Lower lobe of right lung (tissue), 2 donors: ENCODE data around the gene ARHGAP25. TPM values are rescaled to one million over a fixed set of nuclear protein-coding genes. Genes with fewer than 3 reads are reported as not detected.
A peak's percentile ranks its signal among the peaks of the same experiment; 100 is the strongest.

Experiments
- ATAC-seq, 2 donors: fragments of 200-7000 bp; cut with Tn5 transposase; one replicate each; pipeline ENCODE4 v1.9.1; 2020 to 2022; ENCODE audit warnings: mild to moderate bottlenecking in 2 of 2, moderate library complexity in 2 of 2
- DNase-seq: peaks from one replicate; pipeline ENCODE4 v3.0.0-alpha.2; 2020
- H3K27ac ChIP-seq: fragments of 200-600 bp; one replicate; pipeline ENCODE4 v1.8.0; 2022
- H3K27me3 ChIP-seq: fragments of 200-600 bp; one replicate; pipeline ENCODE4 v1.8.0; 2022; ENCODE audit warnings: low read depth
- H3K36me3 ChIP-seq: fragments of 200-600 bp; one replicate; pipeline ENCODE4 v1.8.0; 2022; ENCODE audit warnings: mild to moderate bottlenecking
- H3K4me1 ChIP-seq: fragments of 200-600 bp; one replicate; pipeline ENCODE4 v1.8.0; 2022
- H3K4me3 ChIP-seq: fragments of 200-600 bp; one replicate; pipeline ENCODE4 v1.8.0; 2022; ENCODE audit warnings: mild to moderate bottlenecking
- H3K9me3 ChIP-seq: fragments of 200-600 bp; one replicate; pipeline ENCODE4 v1.8.0; 2022
- intact Hi-C: fragments of 100-400 bp; cut with DNase I; formaldehyde crosslinking; loops from one replicate; pipeline ENCODE4 v1.11.0; 2022
- total RNA-seq: library from RNA; stranded (reverse); fragmentation: NEBNext Ultra II Directional; extraction: Animal tissue kit (Norgen Biotek cat#: 25700); gene quantifications from one replicate; pipeline ENCODE4 v1.2.1, GENCODE V29; 2021
- TF ChIP-seq, protein P1 (sequence below): fragments of 200-600 bp; IDR thresholded peaks from one replicate; pipeline ENCODE4 v1.8.0; 2022; ENCODE audit warnings: antibody characterized with exemption, mild to moderate bottlenecking
- donor health status: DM: no; HTN: yes; CAD: no; lungs with severe emphysema.

Gene ARHGAP25
- total RNA-seq, 1 donor from 2014 or later, result 48.5 TPM

DNA sequence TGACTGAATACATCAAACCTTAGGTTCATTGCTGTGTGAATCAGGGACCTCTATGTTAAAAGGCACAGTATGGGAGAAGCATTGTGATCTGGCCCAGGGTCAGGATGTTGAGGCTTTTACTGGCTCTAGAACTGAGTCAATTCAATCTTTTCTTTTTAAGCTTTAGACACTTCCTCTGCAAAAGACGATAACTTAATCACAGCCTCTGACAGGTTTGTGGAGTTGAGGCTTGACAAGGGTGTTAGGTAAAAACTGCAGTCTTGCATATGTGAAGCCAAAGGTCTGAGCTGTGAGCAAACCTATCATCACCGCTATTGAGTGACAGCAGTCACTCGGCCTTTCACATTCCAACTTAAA lies 17.3 kb upstream of the ARHGAP25 start:
- Histone ChIP-seq H3K27me3 (no peaks in the 10 kb centered on the region), H3K4me1 (peaks cover 21% of the 10 kb centered on the region), H3K4me3 (no peak overlapping the region), H3K36me3 (no peaks in the 10 kb centered on the region), H3K9me3 (no peaks in the 10 kb centered on the region), H3K27ac (no peak overlapping the region)
- ATAC-seq (no peak), DNase-seq (no peak)
- intact Hi-C loops, result no loop called here
- TF ChIP-seq, protein P1, sequence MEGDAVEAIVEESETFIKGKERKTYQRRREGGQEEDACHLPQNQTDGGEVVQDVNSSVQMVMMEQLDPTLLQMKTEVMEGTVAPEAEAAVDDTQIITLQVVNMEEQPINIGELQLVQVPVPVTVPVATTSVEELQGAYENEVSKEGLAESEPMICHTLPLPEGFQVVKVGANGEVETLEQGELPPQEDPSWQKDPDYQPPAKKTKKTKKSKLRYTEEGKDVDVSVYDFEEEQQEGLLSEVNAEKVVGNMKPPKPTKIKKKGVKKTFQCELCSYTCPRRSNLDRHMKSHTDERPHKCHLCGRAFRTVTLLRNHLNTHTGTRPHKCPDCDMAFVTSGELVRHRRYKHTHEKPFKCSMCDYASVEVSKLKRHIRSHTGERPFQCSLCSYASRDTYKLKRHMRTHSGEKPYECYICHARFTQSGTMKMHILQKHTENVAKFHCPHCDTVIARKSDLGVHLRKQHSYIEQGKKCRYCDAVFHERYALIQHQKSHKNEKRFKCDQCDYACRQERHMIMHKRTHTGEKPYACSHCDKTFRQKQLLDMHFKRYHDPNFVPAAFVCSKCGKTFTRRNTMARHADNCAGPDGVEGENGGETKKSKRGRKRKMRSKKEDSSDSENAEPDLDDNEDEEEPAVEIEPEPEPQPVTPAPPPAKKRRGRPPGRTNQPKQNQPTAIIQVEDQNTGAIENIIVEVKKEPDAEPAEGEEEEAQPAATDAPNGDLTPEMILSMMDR, result no peak

DNA sequence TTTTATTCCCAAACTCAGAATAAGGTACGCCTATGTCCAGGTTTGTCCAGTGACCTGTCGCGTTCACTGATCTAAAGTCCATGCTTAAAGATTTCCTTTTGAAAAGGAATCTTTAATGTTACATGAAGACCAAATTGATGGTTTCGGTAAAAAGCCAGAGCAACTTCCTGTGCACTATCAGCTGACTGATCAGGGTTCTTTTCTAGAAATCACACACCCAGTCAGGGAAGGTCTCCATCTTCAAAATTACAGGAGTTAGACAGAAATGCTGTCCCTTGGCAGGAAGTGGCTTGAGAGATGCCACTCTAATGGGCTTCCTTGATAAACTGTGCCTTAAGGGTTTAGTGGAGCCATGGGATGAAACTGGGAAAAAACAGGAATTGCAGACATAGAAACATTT lies 14.7 kb upstream of the ARHGAP25 start:
- DNase-seq, result no peak
- no peak overlapping the region for H3K27ac ChIP-seq
- H3K36me3 ChIP-seq, result no peaks in the 10 kb centered on the region
- peaks cover 22% of the 10 kb centered on the region for H3K4me1 ChIP-seq
- H3K4me3 ChIP-seq, result no peak overlapping the region
- ATAC-seq, result no peak
- intact Hi-C loops, result no loop called here
- no peaks in the 10 kb centered on the region for H3K27me3 ChIP-seq
- H3K9me3 ChIP-seq, result no peaks in the 10 kb centered on the region
- TF ChIP-seq, protein P1, result no peak

DNA sequence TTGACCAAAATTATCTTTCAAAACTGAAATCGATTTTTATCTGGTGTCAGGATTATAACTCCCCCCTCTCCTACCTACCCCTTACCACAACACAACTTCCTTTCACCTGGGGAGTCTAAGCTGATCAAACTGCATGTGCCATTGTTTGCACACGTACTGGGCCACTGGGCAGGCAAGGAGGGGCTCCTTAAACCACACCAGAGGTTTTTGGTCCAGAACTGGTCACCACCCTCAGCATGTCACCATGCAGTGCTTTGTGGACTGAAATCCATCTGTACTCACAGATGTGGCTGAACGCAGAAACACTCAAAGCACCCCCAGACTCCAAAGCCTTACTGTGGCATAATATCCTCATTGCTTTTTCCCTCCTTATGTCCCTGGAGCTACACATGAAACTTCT lies 13.9 kb upstream of the ARHGAP25 start:
- intact Hi-C loops, result no loop called here
- Histone ChIP-seq H3K27ac (no peak overlapping the region), H3K9me3 (no peaks in the 10 kb centered on the region), H3K27me3 (no peaks in the 10 kb centered on the region), H3K4me3 (no peak overlapping the region), H3K36me3 (no peaks in the 10 kb centered on the region), H3K4me1 (peaks cover 14% of the 10 kb centered on the region)
- no peak for ATAC-seq
- TF ChIP-seq, protein P1, result no peak
- DNase-seq, result no peak

DNA sequence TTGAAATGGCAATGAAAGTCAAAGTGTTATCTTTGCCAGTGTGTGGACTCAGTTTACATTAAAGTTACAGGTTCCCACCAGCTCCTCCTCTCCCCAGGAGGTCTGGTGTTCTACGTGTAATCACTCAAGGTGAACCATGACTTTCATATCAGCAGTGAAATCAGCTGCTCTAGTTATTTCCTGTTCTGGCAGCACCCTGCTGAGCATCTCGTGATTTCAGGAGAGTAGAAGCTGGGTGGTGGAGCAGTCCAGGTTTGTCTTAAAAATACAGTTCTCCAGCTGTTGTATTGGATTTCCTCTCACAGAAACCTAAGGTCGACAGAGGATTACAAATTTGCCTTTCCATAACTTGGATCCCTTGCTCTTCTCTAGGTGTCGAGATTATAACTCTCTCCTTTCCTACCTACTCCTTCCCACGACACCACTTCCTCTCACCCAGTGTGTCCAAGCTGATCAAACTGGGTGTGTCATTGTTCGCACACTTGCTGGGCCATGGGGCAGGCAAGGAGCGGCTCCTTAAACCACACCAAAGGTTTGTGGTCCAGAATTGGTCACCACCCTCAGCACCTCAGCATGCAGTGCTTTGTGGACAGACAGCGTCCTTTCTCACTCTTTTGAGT lies 13.0 kb upstream of the ARHGAP25 start:
- ATAC-seq, result peak; percentile 23 to 40

DNA sequence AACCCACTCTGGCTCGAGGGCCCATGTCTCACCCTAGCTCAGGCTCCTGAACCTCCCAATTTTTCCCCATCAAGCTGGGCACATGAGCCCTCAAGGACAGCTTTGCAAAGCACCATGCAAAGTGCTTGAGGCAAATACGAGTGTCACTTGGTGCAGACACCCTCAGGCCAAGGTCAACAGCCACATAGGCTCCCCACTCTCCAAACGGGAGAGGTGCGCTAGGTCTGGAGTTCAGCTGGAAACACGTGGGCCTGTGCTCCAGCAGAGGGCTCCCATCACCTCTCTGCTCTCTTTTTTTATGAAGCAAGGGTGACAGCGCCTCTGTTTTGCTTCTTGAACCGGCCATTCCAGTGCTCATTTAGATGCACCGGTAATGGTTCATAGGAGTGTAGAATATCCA lies 11.9 kb upstream of the ARHGAP25 start:
- no peaks in the 10 kb centered on the region for H3K27me3 ChIP-seq
- TF ChIP-seq, protein P1, result no peak
- ATAC-seq, result no peak
- no peak for DNase-seq
- intact Hi-C loops, result no loop called here
- no peak overlapping the region for H3K4me3 ChIP-seq
- H3K27ac ChIP-seq, result no peak overlapping the region
- H3K9me3 ChIP-seq, result no peaks in the 10 kb centered on the region
- H3K4me1 ChIP-seq, result peaks cover 13% of the 10 kb centered on the region
- no peaks in the 10 kb centered on the region for H3K36me3 ChIP-seq

More for the DNA sequence above, 13.0 kb upstream of the ARHGAP25 start:
- DNase-seq, result no peak
- TF ChIP-seq, protein P1, result no peak
- no peak overlapping the region for H3K4me3 ChIP-seq
- H3K4me1 ChIP-seq, result peaks cover 13% of the 10 kb centered on the region
- H3K27ac ChIP-seq, result no peak overlapping the region
- no peaks in the 10 kb centered on the region for H3K27me3 ChIP-seq
- intact Hi-C loops, result no loop called here
- no peaks in the 10 kb centered on the region for H3K36me3 ChIP-seq
- no peaks in the 10 kb centered on the region for H3K9me3 ChIP-seq

DNA sequence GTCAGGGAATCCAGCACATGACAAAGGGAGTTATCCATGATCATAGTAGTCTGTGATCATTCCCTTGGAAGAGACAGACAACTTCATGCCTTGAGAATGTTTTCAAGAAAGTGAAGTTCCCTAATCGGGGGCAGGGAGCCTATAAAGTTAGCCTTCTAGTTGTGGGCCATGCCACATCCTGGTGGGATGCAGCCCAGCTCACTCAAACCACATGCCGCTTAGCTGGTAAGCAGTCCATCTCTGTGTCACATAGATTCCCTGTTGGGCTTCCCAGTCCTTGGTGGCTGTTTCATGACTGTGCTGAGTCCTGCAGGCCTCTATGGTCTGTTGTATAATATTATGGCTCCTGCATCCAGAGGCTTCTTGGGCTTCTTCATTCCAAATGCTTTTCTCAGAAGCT lies 11.4 kb upstream of the ARHGAP25 start:
- Histone ChIP-seq H3K27me3 (no peaks in the 10 kb centered on the region), H3K36me3 (no peaks in the 10 kb centered on the region), H3K27ac (no peak overlapping the region), H3K4me1 (peaks cover 13% of the 10 kb centered on the region), H3K4me3 (no peak overlapping the region), H3K9me3 (no peaks in the 10 kb centered on the region)
- ATAC-seq (no peak), DNase-seq (no peak)
- TF ChIP-seq, protein P1, result no peak
- intact Hi-C loops, result no loop called here
